ENCODE results near the gene TFEB.

TFEB gene

DNA sequence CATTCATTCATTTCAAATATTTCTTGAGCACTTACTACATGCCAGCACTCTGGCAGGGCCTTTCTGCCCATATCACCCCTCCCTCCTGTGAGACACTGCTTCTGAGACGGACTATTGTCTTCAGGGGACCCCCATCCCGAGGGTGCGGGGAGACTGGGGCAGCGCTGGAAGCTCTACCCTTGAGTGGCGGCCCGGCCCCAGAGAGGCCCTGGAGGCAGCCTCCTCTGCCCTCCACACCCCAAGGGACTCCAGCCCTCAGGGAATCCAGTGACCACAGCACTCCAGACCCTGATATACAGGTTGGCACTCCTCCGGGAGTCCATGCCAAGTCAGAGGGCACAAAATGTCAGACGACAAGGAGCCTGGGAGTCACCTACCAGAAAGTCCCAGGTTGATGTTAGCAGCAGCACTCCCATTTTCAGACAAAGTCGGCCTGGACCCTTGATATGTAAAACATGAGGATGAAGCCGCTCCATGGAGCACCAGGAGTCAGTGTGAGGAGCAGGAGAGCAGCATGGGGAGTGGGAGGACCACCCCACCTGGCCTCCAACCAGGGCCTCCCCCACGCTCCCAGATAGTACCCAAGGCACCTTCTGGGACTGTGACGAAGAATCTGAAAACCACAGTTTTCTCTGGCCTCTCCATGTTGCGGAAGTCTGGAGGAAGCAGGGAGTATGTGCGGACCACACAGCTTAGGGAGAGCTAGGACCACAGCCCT, 20.7 kb downstream of the TFEB start:
- TF ChIP-seq, protein P1, sequence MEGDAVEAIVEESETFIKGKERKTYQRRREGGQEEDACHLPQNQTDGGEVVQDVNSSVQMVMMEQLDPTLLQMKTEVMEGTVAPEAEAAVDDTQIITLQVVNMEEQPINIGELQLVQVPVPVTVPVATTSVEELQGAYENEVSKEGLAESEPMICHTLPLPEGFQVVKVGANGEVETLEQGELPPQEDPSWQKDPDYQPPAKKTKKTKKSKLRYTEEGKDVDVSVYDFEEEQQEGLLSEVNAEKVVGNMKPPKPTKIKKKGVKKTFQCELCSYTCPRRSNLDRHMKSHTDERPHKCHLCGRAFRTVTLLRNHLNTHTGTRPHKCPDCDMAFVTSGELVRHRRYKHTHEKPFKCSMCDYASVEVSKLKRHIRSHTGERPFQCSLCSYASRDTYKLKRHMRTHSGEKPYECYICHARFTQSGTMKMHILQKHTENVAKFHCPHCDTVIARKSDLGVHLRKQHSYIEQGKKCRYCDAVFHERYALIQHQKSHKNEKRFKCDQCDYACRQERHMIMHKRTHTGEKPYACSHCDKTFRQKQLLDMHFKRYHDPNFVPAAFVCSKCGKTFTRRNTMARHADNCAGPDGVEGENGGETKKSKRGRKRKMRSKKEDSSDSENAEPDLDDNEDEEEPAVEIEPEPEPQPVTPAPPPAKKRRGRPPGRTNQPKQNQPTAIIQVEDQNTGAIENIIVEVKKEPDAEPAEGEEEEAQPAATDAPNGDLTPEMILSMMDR (IDR thresholded peaks at IDR 0.05; ENCODE audit: borderline replicate concordance, insufficient read depth, low read depth, low read length) = no peak
- no peak overlapping the region for H3K4me3 ChIP-seq (ENCODE audit: low read depth, low read length)

DNA sequence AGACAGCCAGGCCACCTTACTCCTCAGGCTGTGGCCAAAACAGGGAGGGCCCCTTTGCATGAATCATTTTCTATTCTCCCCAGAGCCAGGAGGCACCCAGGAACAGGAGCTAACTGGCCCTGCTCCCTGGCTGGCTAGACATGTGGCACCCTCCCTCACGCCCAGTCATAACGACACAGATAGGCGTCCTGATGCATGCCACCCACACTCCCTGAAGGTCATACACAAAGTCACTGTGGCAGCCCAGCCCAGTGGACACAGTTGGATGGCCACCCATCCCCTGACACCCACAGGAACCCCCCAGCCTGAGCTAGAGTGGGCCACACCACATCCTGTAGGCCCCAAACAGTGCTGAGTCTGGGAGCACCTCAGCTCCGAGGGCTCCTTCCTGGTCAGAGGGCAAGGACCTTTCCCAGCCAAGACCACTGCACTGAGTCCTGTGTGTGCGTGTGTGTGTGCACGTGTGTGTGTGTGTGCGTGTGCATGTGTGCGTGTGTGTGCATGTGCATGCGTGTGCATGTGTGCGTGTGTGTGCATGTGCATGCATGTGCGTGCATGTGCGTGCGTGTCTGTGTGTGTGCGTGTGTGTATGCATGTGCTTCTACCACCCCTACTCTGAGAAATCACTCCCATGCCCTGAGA, 21.6 kb downstream of the TFEB start:
- TF ChIP-seq, protein P1 (IDR thresholded peaks at IDR 0.05; ENCODE audit: borderline replicate concordance, insufficient read depth, low read depth, low read length) = no peak
- H3K4me3 ChIP-seq (ENCODE audit: low read depth, low read length) = no peak overlapping the region

DNA sequence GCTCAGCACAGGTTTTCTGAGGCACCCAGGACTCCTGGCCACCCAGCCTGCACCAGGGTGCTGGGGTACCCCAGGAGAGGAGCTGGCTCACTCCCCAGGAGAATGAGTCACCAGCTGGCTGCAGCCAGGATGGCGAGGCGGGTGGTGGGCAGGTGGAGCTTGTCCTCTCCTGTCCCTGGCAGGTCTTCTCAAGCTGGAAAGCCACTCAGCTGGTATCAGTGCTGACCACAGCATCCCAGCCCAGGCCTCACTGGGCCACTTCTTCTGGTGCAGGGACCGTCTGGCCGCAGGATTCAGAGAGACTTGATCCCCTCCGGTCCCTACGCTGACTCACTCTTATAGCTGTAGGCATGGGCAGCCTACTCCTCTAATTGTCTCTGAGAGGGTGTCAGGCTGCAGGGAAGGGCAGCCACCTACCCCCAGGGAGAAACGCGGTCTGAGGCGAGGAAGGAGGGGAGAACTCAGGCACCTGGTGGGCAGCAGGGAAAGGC, 22.2 kb downstream of the TFEB start:
- TF ChIP-seq, protein P1 (IDR thresholded peaks at IDR 0.05; ENCODE audit: borderline replicate concordance, insufficient read depth, low read depth, low read length) = no peak
- no peak overlapping the region for H3K4me3 ChIP-seq (ENCODE audit: low read depth, low read length)

DNA sequence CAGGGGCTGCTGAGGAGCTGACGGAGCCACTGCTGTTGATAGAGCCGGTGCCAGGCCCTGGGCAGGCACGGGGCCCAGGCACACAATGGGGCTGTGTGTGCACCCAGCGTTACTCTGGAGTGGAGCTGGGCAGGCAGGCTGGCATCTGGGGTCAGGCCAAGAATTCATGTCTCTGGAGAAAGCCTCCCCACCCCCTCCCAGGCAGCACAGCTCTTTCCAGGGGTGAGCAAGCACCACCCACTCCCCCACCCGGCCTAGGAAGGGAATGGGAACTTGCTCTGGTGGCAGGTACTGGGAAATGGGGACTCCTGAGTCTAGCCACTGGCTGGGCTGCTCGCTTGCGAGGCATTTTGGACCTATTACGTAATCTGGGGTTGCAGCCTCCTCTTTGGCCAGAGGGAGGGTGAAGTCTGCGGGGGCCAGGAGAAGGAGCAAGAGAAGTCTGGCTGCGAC, 22.7 kb downstream of the TFEB start:
- no peak overlapping the region for H3K4me3 ChIP-seq (ENCODE audit: low read depth, low read length)
- TF ChIP-seq, protein P1 (IDR thresholded peaks at IDR 0.05; ENCODE audit: borderline replicate concordance, insufficient read depth, low read depth, low read length) = no peak

DNA sequence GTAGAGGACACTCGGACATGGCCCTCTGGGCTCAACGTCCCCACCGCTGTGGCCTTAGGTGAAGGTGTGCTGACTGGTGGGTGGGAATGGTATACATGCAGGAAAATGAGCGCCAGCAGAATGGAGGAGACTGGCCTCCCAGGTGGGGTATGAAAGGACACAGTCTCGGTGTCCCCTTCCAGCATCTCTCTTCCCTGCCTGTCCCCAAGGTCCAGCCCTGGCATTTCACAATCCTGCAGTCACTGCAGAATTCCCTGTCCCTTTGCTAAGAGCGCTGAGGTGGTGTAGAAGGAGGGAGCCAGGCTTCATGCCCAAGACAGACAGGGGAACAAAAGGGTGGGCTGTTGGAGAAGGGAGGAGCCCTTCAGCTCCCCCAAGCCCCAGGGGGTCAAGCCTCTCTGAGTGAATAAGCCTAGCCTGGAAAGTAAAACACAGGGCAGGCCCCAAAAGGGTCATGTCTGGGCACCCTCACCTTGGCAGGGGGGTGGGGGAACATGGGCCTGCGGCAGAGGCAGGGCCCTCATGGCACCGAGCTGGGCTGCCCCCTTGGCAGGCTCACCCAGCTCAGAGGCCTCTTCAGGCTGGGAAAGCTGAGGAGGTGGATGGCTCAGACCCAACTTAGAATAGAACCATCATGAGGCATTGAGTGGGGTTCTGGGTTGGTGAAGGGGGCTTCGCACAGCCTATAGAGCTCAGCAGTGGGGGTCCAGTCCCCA, 23.9 kb downstream of the TFEB start:
- TF ChIP-seq, protein P1 (IDR thresholded peaks at IDR 0.05; ENCODE audit: borderline replicate concordance, insufficient read depth, low read depth, low read length) = no peak
- H3K4me3 ChIP-seq (ENCODE audit: low read depth, low read length) = no peak overlapping the region

DNA sequence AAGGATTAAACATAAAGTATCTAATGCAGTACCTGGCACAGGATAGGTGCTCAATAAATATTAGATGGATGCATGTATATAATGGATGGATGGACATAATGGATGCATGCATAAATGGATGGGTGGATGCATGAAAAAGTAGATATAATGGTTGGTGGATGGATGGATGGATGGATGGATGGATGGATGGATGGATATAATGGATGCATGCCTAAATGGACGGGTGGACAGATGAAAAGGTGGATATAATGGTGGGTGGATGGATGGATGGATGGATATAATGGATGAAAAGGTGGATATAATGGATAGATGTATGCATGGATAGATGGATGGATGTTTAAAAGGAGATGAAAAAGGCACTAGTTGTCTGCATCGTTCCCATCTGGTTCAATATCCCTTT, 26.0 kb downstream of the TFEB start:
- H3K4me3 ChIP-seq (ENCODE audit: low read depth, low read length) = no peak overlapping the region
- TF ChIP-seq, protein P1 (IDR thresholded peaks at IDR 0.05; ENCODE audit: borderline replicate concordance, insufficient read depth, low read depth, low read length) = no peak

All from GM12875 (cell line).